HG03196 (cell line): Measurements from ENCODE around the gene ANKS1B.

Source experiments
- ATAC-seq: cut with Tn5 transposase; IDR thresholded peaks from one replicate; pipeline ENCODE4 v1.9.1; 2021; ENCODE audit not compliant: unreplicated experiment

Gene ANKS1B

GRCh38 chr12:98909746-98910145, 1075.0 kb downstream of the ANKS1B start:
- ATAC-seq = no peak

- no peak for ATAC-seq
These were observed 1075.9 kb downstream of the ANKS1B start for GRCh38 chr12:98908866-98909265.

GRCh38 chr12:98903875-98904274, 1080.9 kb downstream of the ANKS1B start:
- no peak for ATAC-seq

DNA sequence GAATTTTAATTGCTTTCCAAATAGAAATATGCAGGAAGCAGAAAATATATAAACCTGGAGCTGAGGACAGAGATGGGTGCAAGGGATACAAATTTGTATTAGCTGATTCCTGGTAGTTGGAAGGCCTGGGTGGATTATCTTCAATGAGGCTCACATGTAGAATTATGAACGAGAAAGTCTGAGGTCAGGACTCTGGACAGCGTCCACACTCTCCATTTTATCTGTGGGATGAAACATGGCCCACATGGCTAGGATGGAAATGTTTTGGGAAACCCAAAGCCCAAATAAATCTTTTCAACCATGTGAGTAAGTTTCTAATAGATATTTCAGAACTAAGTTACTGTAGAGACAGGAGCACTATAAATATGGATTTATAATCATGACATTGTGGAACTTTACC, 1083.5 kb downstream of the ANKS1B start:
- ATAC-seq = no peak

GRCh38 chr12:98896938-98897337, 1087.8 kb downstream of the ANKS1B start:
- no peak for ATAC-seq

- ATAC-seq = no peak
These were observed 1089.6 kb downstream of the ANKS1B start for GRCh38 chr12:98895086-98895651.

- ATAC-seq = no peak
These were observed 1090.2 kb downstream of the ANKS1B start for GRCh38 chr12:98894412-98895085.

- no peak for ATAC-seq
These were observed 1090.9 kb downstream of the ANKS1B start for GRCh38 chr12:98893675-98894411.

DNA sequence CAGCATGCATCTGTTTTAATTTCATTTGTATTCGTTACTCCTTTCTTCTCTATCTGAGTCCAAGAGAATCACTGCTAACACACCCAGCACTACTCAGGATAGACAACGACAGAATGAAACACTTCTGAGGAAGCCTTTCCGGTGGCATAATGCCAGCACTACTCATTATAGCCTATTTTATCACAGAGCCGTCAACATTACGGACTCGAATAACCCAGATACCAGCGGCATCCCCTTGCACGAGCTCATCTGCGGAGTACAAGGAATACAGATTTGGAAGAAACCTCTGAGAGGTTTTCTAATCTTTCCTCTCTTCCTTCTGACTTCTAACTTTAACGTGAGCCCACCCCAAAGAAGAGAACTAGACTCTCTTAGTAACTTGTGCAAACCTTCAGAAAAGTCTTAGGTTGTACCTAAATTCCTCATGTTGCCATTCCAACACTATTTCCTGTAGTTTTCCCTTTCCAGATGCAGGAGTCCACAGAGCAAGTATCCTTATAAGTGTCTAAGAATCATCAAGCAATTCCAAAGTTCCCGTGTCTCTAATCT, 1091.5 kb downstream of the ANKS1B start:
- no peak for ATAC-seq

GRCh38 chr12:98885778-98886177, 1099.0 kb downstream of the ANKS1B start:
- no peak for ATAC-seq

GRCh38 chr12:98883231-98883630, 1101.5 kb downstream of the ANKS1B start:
- ATAC-seq = no peak

- no peak for ATAC-seq
These were observed 1102.2 kb downstream of the ANKS1B start for GRCh38 chr12:98882526-98882925.

- no peak for ATAC-seq
These were observed 1111.0 kb downstream of the ANKS1B start for GRCh38 chr12:98873776-98874175.

- ATAC-seq = no peak
These were observed 1114.2 kb downstream of the ANKS1B start for GRCh38 chr12:98870504-98870903.

GRCh38 chr12:98869886-98870503, 1114.7 kb downstream of the ANKS1B start:
- ATAC-seq = no peak

DNA sequence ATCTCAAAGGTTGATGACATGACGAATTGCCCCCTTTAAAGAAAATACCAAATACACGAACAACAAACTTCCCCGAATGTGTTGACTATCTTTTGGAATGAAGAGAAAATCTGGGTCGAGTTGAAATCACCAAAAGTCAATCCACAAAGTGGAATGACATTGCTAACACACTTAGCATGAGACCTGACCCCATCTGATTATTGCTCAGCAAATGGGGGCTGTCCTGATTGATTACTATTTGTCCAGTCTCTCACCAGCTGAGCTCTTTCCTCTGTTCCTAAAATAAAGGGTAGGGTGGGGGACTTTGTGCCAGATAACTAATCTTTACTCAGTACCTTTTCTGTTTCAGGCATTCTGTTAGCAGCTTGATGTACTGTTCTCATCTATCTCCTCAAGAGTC, 1116.2 kb downstream of the ANKS1B start:
- ATAC-seq = no peak

DNA sequence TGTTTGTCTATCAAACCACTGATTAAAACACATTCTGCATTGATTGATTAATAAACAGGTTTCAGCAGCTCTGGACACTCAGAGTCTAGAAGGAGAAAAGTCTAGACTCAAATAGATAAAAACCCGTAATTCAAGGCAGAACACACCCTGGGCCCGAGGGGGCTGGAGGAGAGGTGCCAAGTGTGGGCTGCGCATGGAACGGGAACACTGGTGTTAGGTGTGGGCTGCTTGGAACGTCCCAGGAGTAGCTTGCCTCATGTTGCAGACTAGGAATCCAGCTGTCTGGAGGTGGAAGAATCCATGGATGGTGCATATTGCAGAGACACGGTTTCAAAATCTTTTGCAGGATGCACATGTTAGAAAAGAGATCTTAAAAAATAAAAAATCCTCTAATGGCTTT, 1116.7 kb downstream of the ANKS1B start:
- ATAC-seq = no peak

DNA sequence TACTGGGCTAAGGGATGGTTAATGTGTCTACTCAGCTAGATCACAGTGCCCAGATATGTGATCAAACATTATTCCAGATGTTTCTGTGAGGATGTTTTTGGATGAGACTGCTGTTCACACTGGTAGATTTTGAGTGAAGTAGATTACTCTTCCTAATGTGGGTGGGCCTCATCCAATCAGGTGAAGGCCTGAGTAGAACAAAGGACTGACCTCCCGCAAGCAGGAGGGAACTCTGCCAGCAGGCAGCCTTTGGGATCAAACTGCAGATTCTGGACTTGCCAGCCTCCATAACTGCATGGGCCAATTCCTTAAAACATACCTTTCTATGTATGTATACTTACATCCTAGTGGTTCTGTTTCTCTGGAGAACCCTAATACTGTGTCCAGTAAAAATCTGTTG, 1120.4 kb downstream of the ANKS1B start:
- ATAC-seq = no peak

- ATAC-seq = no peak
These were observed 1121.6 kb downstream of the ANKS1B start for GRCh38 chr12:98863167-98863566.

- no peak for ATAC-seq
These were observed 1123.5 kb downstream of the ANKS1B start for GRCh38 chr12:98861251-98861650.

- ATAC-seq = no peak
These were observed 1127.7 kb downstream of the ANKS1B start for GRCh38 chr12:98856897-98857540.
